ENCODE measurements around the gene STXBP1. TPM values are rescaled to one million over a fixed set of nuclear protein-coding genes. Genes with fewer than 3 reads are reported as not detected.

Gene STXBP1
- total and polyA plus RNA-seq, 2 of the 13 experiments (the other 11 are each of a cell fraction or from before 2014, with no cell fraction given), result 2.9 TPM

DNA sequence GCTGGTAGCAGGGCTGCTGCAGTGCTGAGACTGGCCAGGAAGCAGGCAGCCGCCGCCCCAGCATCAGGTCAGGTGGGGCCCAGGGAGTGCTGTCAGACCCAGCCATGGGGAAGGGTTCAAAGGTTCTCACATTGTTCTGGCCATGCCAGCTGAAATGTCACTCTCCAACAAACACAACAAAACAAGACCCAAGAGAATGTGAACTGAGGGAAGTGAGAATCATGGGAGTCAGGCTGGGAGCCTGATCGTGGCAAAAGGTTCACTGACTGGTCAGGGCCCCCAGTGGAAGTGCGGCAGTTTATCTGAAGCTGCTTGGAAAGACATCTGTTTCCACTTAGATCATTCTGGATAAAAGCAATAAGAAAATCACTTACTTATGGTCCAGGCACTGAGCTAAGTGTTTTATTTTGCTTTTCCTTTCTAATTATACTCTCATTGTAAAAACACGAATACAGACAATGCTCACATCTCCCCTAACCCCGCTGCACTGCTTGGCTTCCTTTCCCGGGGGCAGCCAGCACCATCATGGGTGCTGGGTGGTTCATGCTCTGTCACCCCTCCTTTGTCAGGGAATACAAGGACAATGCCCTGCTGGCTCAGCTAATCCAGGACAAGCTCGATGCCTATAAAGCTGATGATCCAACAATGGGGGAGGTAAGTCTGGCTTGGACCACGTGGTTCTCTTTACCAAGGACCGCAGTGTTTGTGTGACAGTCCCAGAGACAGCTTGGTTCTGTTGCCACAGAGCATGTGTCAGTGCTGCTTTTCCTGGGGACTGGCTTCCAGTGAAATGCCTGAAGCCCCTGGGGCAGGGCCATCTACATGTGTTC lies 52.8 kb downstream of the STXBP1 start (continued):
- TF ChIP-seq, protein P1, sequence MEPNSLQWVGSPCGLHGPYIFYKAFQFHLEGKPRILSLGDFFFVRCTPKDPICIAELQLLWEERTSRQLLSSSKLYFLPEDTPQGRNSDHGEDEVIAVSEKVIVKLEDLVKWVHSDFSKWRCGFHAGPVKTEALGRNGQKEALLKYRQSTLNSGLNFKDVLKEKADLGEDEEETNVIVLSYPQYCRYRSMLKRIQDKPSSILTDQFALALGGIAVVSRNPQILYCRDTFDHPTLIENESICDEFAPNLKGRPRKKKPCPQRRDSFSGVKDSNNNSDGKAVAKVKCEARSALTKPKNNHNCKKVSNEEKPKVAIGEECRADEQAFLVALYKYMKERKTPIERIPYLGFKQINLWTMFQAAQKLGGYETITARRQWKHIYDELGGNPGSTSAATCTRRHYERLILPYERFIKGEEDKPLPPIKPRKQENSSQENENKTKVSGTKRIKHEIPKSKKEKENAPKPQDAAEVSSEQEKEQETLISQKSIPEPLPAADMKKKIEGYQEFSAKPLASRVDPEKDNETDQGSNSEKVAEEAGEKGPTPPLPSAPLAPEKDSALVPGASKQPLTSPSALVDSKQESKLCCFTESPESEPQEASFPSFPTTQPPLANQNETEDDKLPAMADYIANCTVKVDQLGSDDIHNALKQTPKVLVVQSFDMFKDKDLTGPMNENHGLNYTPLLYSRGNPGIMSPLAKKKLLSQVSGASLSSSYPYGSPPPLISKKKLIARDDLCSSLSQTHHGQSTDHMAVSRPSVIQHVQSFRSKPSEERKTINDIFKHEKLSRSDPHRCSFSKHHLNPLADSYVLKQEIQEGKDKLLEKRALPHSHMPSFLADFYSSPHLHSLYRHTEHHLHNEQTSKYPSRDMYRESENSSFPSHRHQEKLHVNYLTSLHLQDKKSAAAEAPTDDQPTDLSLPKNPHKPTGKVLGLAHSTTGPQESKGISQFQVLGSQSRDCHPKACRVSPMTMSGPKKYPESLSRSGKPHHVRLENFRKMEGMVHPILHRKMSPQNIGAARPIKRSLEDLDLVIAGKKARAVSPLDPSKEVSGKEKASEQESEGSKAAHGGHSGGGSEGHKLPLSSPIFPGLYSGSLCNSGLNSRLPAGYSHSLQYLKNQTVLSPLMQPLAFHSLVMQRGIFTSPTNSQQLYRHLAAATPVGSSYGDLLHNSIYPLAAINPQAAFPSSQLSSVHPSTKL (CRISPR knock-in tag; IDR thresholded peaks at IDR 0.05), result peak; percentile 67
- TF ChIP-seq SRSF9 (IDR thresholded peaks at IDR 0.05; ENCODE audit: borderline replicate concordance, insufficient read depth, low read depth, low read length, poor library complexity, severe bottlenecking), result no peak
- no peak for TF ChIP-seq SATB2 (CRISPR knock-in tag; IDR thresholded peaks at IDR 0.05)
- TF ChIP-seq CEBPB (IDR thresholded peaks at IDR 0.05; ENCODE audit: borderline replicate concordance, low read depth, low read length), result no peak
- no peak for TF ChIP-seq PTBP1 (IDR thresholded peaks at IDR 0.05; ENCODE audit: low read depth, low read length, poor library complexity, severe bottlenecking)
- TF ChIP-seq, protein P2, sequence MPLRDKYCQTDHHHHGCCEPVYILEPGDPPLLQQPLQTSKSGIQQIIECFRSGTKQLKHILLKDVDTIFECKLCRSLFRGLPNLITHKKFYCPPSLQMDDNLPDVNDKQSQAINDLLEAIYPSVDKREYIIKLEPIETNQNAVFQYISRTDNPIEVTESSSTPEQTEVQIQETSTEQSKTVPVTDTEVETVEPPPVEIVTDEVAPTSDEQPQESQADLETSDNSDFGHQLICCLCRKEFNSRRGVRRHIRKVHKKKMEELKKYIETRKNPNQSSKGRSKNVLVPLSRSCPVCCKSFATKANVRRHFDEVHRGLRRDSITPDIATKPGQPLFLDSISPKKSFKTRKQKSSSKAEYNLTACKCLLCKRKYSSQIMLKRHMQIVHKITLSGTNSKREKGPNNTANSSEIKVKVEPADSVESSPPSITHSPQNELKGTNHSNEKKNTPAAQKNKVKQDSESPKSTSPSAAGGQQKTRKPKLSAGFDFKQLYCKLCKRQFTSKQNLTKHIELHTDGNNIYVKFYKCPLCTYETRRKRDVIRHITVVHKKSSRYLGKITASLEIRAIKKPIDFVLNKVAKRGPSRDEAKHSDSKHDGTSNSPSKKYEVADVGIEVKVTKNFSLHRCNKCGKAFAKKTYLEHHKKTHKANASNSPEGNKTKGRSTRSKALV (CRISPR knock-in tag; IDR thresholded peaks at IDR 0.05), result no peak
- no peak for TF ChIP-seq KLF13 (CRISPR knock-in tag; IDR thresholded peaks at IDR 0.05)
- no peak for TF ChIP-seq ZMYM3 (CRISPR knock-in tag; IDR thresholded peaks at IDR 0.05)
- TF ChIP-seq NR2F6 (IDR thresholded peaks at IDR 0.05), result no peak
- TF ChIP-seq NR2F6 (CRISPR knock-in tag; IDR thresholded peaks at IDR 0.05), result peak; percentile 74
- TF ChIP-seq, protein P3, sequence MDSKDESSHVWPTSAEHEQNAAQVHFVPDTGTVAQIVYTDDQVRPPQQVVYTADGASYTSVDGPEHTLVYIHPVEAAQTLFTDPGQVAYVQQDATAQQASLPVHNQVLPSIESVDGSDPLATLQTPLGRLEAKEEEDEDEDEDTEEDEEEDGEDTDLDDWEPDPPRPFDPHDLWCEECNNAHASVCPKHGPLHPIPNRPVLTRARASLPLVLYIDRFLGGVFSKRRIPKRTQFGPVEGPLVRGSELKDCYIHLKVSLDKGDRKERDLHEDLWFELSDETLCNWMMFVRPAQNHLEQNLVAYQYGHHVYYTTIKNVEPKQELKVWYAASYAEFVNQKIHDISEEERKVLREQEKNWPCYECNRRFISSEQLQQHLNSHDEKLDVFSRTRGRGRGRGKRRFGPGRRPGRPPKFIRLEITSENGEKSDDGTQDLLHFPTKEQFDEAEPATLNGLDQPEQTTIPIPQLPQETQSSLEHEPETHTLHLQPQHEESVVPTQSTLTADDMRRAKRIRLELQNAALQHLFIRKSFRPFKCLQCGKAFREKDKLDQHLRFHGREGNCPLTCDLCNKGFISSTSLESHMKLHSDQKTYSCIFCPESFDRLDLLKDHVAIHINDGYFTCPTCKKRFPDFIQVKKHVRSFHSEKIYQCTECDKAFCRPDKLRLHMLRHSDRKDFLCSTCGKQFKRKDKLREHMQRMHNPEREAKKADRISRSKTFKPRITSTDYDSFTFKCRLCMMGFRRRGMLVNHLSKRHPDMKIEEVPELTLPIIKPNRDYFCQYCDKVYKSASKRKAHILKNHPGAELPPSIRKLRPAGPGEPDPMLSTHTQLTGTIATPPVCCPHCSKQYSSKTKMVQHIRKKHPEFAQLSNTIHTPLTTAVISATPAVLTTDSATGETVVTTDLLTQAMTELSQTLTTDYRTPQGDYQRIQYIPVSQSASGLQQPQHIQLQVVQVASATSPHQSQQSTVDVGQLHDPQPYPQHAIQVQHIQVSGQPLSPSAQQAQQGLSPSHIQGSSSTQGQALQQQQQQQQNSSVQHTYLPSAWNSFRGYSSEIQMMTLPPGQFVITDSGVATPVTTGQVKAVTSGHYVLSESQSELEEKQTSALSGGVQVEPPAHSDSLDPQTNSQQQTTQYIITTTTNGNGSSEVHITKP (CRISPR knock-in tag; IDR thresholded peaks at IDR 0.05; ENCODE audit: low read depth), result 0 out of 2 replicates have a peak, but pooled peaks have one; percentile 37
- no peak for TF ChIP-seq ZFP41 (CRISPR knock-in tag; IDR thresholded peaks at IDR 0.05; ENCODE audit: borderline replicate concordance)
- TF ChIP-seq ERF (CRISPR knock-in tag; IDR thresholded peaks at IDR 0.05), result peak; percentile 58; the same call in 1 of the 2 replicates
- TF ChIP-seq FOXP1 (IDR thresholded peaks at IDR 0.05), result no peak
- peak; percentile 24; the same call in 1 of the 2 replicates for TF ChIP-seq FOXP1 (CRISPR knock-in tag; IDR thresholded peaks at IDR 0.05)
- peak; percentile 68 for TF ChIP-seq MED1 (CRISPR knock-in tag; IDR thresholded peaks at IDR 0.05)

All from HepG2 (cell line).